Heart left ventricle (tissue), 13 donors: ENCODE measurements around the gene TMEM52.

ENCODE experiments used
- CTCF ChIP-seq, 12 donors: fragments of 200-600 bp; sonication (generic) in 4 of 12; IDR thresholded peaks; one replicate each; pipeline versions ENCODE4 v1.5.0 to v1.8.0; 2018 to 2022; ENCODE audit warnings: antibody characterized with exemption in 12 of 12, mild to moderate bottlenecking in 5 of 12
- POLR2A ChIP-seq, 2 donors: fragments of 450-650 bp; IDR thresholded peaks; one replicate each; pipeline ENCODE4 v1.6.1; 2017; ENCODE audit warnings: antibody characterized with exemption in 2 of 2, mild to moderate bottlenecking in 2 of 2, moderate library complexity in 2 of 2
- donor health status: ischemic (EF 13 %, LVEDD 7.1; RV severe dilation, severe dysfunction).
- donor health status: DM: no; HTN: yes; CAD: no.
- donor health status: DM: no; HTN: no; CAD: no.
- donor health status: ischemic (EF 25% LVEDD 6.9; RV normal size, moderate dysfunction).
- donor health status: ischemic (EF 25% LVEDD 5.7; RV mildly dilated, moderate dysfunction).
- donor health status: ischemic (EF 35%, LVEDD 5.7; RV mildly dilated, moderate dysfunction).
- donor health status: nonischemic (EF 11% LVEDD 7.7; RV severe dilation, severe dysfunction).
- donor health status: DM: yes; HTN: yes; CAD: no.
- donor health status: PGD.
- donor health status: ischemic (EF 29% LVEDD 5.4; RV normal size, mild dysfunction).
- donor health status: nonischemic (EF 23%, LVEDD 6.1; RV moderate dilation, normal function).

DNA sequence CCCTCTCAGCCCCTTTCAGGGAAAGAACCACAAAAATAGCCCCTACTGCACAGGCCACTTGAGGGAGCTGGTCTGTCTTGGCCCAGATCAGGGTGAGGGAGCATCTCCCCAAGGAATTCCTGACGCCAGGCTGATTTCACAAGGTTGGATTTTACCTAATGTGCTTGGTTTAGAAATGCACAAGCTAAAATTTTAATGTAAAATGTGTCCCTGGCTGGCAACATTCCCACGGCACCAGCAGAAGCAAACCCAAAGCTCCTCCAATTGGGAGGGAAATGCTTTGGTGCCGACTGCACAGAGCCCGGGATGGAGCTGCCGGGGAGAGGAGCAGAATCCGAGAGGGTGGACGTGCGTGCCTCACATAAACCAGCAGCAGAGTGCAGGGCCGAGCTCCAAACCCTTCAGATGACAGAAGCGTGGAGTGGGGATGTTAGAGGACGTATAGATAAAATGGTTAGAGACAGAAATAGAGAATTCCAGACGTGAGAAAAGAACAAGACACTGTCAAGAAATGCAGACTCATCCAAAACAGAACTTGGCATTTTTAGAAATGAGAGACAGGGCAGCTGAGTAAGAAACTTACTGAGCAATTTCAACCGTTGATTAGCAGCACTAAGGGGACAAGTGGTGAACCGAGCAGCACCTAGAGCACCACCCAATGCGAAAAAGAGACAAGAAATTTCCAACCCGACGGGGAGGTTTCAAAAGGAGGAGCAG, 41.6 kb upstream of the TMEM52 start:
- TF ChIP-seq CTCF (IDR thresholded peaks at IDR 0.05) (no peak), POLR2A (IDR thresholded peaks at IDR 0.05) (no peak)
